Esophagus squamous epithelium (tissue), 4 donors: ENCODE measurements around the gene DLGAP4.

ENCODE experiments used
- POLR2A ChIP-seq, 4 donors: fragments of 450-650 bp; IDR thresholded peaks; one replicate each; pipeline ENCODE4 v1.6.1; 2017; ENCODE audit warnings: antibody characterized with exemption in 4 of 4, mild to moderate bottlenecking in 4 of 4, moderate library complexity in 3 of 4
- TF ChIP-seq, protein P1 (sequence below), 6 experiments: fragments of 450-650 bp in 4 of 6; fragments of 200-600 bp in 2 of 6; sonication (generic) in 2 of 6; IDR thresholded peaks; one replicate each; pipeline ENCODE4 v1.5.1; 2016 to 2019; ENCODE audit warnings: antibody characterized with exemption in 6 of 6, mild to moderate bottlenecking in 4 of 6, moderate library complexity in 4 of 6

DNA sequence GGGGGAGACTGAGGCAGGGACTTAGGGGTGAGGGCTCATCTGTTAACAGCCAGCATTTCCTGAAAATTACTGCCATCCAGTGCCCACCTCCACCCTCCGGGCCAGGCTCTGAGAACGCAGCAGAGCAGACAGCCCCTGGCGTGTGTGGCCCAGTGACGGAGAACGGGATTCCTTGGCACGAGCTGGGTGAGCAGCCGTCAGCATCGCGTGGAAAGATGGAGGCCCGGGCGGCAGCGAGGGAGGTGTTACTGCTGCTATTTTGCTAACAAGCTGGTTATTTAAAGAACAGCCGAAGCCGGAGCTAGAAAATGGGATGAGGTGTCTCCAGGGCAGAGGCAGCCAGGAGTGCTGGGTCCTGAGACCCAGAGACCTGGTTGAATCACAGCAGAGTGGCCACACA, 62.7 kb downstream of the DLGAP4 start:
- TF ChIP-seq, protein P1, sequence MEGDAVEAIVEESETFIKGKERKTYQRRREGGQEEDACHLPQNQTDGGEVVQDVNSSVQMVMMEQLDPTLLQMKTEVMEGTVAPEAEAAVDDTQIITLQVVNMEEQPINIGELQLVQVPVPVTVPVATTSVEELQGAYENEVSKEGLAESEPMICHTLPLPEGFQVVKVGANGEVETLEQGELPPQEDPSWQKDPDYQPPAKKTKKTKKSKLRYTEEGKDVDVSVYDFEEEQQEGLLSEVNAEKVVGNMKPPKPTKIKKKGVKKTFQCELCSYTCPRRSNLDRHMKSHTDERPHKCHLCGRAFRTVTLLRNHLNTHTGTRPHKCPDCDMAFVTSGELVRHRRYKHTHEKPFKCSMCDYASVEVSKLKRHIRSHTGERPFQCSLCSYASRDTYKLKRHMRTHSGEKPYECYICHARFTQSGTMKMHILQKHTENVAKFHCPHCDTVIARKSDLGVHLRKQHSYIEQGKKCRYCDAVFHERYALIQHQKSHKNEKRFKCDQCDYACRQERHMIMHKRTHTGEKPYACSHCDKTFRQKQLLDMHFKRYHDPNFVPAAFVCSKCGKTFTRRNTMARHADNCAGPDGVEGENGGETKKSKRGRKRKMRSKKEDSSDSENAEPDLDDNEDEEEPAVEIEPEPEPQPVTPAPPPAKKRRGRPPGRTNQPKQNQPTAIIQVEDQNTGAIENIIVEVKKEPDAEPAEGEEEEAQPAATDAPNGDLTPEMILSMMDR (IDR thresholded peaks at IDR 0.05): no peak
- TF ChIP-seq POLR2A (IDR thresholded peaks at IDR 0.05): no peak
